Parathyroid adenoma (tissue), 2 donors: ENCODE measurements around the gene CAMKK1.

Experiments used
- H2AFZ ChIP-seq: fragments of 300-600 bp; sonication (generic); one replicate; pipeline ENCODE4 v1.7.0; 2017; ENCODE audit warnings: antibody characterized with exemption, mild to moderate bottlenecking
- H3K27ac ChIP-seq: fragments of 300-600 bp; sonication (generic); one replicate; pipeline ENCODE4 v1.7.0; 2017
- H3K27me3 ChIP-seq: fragments of 300-600 bp; sonication (generic); one replicate; pipeline ENCODE4 v1.7.0; 2017; ENCODE audit warnings: low read length; ENCODE audit not compliant: control insufficient read depth, insufficient read depth
- H3K36me3 ChIP-seq: fragments of 300-600 bp; sonication (generic); one replicate; pipeline ENCODE4 v1.7.0; 2017; ENCODE audit warnings: low read length; ENCODE audit not compliant: control insufficient read depth, insufficient read depth
- H3K4me1 ChIP-seq: fragments of 300-600 bp; sonication (generic); one replicate; pipeline ENCODE4 v1.7.0; 2017; ENCODE audit warnings: control low read depth
- H3K4me2 ChIP-seq: fragments of 300-600 bp; sonication (generic); one replicate; pipeline ENCODE4 v1.7.0; 2017; ENCODE audit warnings: low read length
- H3K4me3 ChIP-seq: fragments of 300-600 bp; sonication (generic); one replicate; pipeline ENCODE4 v1.7.0; 2017; ENCODE audit warnings: low read depth, low read length
- H3K79me2 ChIP-seq: fragments of 300-600 bp; sonication (generic); one replicate; pipeline ENCODE4 v1.7.0; 2017; ENCODE audit warnings: control low read depth
- H3K9ac ChIP-seq: fragments of 300-600 bp; sonication (generic); one replicate; pipeline ENCODE4 v1.7.0; 2017; ENCODE audit warnings: mild to moderate bottlenecking
- H3K9me3 ChIP-seq: fragments of 300-600 bp; sonication (generic); one replicate; pipeline ENCODE4 v1.7.0; 2017; ENCODE audit warnings: low read length; ENCODE audit not compliant: control insufficient read depth
- CTCF ChIP-seq: fragments of 300-600 bp; sonication (generic); IDR thresholded peaks from one replicate; pipeline ENCODE4 v1.7.0; 2017; ENCODE audit warnings: antibody characterized with exemption, mild to moderate bottlenecking
- donor health status: primary hyperparathyroidism.

The CAMKK1 gene

GRCh38 chr17:3906881-3907280 is 14.0 kb upstream of the CAMKK1 start:
- H3K9ac ChIP-seq, result no peak overlapping the region
- no peaks in the 10 kb centered on the region for H3K79me2 ChIP-seq
- H3K4me3 ChIP-seq, result no peak overlapping the region
- no peaks in the 10 kb centered on the region for H3K4me1 ChIP-seq
- H3K9me3 ChIP-seq, result no peaks in the 10 kb centered on the region
- H3K4me2 ChIP-seq, result no peak overlapping the region
- no peaks in the 10 kb centered on the region for H3K27me3 ChIP-seq
- no peak overlapping the region for H2AFZ ChIP-seq
- TF ChIP-seq CTCF, result no peak
- no peak overlapping the region for H3K27ac ChIP-seq
- no peaks in the 10 kb centered on the region for H3K36me3 ChIP-seq

GRCh38 chr17:3905017-3905520 is 12.2 kb upstream of the CAMKK1 start:
- H3K79me2 ChIP-seq, result no peaks in the 10 kb centered on the region
- TF ChIP-seq CTCF, result no peak
- no peak overlapping the region for H3K4me3 ChIP-seq
- no peaks in the 10 kb centered on the region for H3K9me3 ChIP-seq
- no peak overlapping the region for H3K4me2 ChIP-seq
- no peaks in the 10 kb centered on the region for H3K4me1 ChIP-seq
- H3K9ac ChIP-seq, result no peak overlapping the region
- H3K27ac ChIP-seq, result no peak overlapping the region
- no peak overlapping the region for H2AFZ ChIP-seq
- no peaks in the 10 kb centered on the region for H3K36me3 ChIP-seq
- no peaks in the 10 kb centered on the region for H3K27me3 ChIP-seq

- Histone ChIP-seq H2AFZ (no peak overlapping the region), H3K79me2 (no peaks in the 10 kb centered on the region), H3K9me3 (no peaks in the 10 kb centered on the region), H3K4me2 (no peak overlapping the region), H3K4me1 (no peaks in the 10 kb centered on the region), H3K27ac (no peak overlapping the region), H3K9ac (no peak overlapping the region), H3K27me3 (no peaks in the 10 kb centered on the region), H3K36me3 (no peaks in the 10 kb centered on the region), H3K4me3 (no peak overlapping the region)
- no peak for TF ChIP-seq CTCF
Observed at GRCh38 chr17:3904501-3904900, 11.6 kb upstream of the CAMKK1 start.

GRCh38 chr17:3903881-3904290 is 11.0 kb upstream of the CAMKK1 start:
- Histone ChIP-seq H3K4me1 (no peaks in the 10 kb centered on the region), H3K27me3 (no peaks in the 10 kb centered on the region), H2AFZ (no peak overlapping the region), H3K4me2 (no peak overlapping the region), H3K9ac (no peak overlapping the region), H3K36me3 (no peaks in the 10 kb centered on the region), H3K9me3 (no peaks in the 10 kb centered on the region), H3K4me3 (no peak overlapping the region), H3K27ac (no peak overlapping the region), H3K79me2 (no peaks in the 10 kb centered on the region)
- no peak for TF ChIP-seq CTCF

- Histone ChIP-seq H3K79me2 (no peaks in the 10 kb centered on the region), H3K9me3 (no peaks in the 10 kb centered on the region), H2AFZ (no peak overlapping the region), H3K4me3 (no peak overlapping the region), H3K4me1 (no peaks in the 10 kb centered on the region), H3K36me3 (no peaks in the 10 kb centered on the region), H3K27ac (no peak overlapping the region), H3K4me2 (no peak overlapping the region), H3K9ac (no peak overlapping the region), H3K27me3 (no peaks in the 10 kb centered on the region)
- TF ChIP-seq CTCF, result no peak
Observed at GRCh38 chr17:3903051-3903825, 10.4 kb upstream of the CAMKK1 start.
